ENCODE results near the gene DPY19L3.
"Not testable (repeated sequence)": the region's sequence is repeated elsewhere in the genome, so short reads cannot be mapped to it uniquely, and the experiment has no call there.

Gene DPY19L3

DNA sequence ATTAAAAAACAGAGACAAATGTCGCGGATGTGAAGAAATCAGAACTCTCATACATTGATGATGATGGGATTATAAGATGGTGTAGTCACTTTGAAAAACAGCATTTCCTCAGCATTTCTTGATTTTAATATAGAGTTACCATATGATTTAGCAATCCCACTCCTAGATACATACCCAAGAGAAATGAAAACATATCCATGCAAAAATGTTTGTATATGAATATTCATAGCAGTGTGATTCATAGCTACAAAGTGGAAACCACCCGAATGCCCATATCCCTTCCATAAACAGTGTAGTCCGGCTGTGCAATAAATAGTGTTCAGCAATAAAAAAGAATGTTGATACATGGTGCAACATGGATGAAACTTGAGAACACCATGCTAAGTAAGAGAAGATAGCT, 44.6 kb downstream of the DPY19L3 start:
- DNase-seq = no peak

DNA sequence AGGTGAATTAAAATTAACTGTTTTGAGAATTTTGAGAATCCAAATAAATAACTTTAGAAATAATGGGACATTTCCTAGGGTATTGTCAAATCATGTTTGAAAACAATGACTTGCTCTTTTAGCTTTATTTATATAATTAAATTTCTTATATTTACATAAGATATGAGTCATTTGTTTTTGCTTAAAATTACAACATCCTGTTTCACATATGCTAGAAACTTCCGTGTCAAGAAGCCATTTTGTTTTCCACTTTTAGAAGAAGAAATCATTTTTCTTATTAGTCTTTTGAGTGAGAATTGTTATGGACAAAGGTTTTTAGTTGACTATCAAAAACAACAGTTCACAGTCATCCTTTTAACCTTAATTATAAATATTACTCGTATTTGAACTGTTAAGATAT, 48.2 kb downstream of the DPY19L3 start:
- no peak for DNase-seq

DNA sequence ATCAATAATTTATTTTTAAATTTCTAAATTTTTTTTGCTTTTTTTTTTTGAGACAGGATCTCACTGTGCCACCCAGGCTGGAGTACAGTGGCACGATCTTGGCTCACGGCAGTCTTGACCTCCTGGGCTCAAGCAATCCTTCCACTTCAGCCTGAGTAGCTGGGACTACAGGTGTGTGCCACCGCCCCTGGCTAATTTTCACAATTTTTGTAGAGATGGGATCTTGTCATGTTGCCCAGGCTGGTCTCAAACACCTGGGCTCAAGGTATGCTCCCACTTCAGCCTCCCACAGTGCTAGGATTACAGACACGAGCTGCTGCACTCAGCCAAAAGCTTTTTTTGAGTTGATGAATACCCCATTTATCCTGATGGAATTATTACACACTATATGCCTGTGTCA, 50.8 kb downstream of the DPY19L3 start:
- no peak for DNase-seq

DNA sequence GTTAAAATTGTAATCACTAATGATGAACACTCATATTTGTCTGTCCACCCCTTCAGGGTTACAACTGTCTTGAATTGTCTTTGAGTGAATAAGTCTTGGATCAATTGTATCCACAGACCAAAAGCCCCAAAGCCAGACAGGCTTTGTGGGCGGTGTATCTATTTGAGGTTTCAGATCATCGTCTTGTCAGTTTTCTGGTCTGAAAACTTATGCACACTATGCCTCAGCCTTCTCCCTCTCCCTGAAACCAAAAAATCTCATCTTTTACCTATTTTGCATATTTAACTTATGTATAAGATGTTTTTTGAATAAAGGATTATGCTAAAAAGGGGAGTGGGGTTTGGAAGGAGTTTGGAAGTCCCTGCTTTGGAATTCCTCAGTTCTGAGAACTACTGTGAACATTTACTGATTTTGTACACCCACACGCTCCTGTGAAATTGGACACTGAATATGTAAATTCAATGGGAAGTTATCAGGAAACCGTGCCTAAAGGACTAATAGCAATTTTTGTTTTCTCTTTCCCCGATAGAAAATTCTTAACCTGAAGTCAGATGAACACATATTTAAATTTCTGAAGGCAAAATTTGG, 52.1 kb downstream of the DPY19L3 start:
- DNase-seq = no peak

DNA sequence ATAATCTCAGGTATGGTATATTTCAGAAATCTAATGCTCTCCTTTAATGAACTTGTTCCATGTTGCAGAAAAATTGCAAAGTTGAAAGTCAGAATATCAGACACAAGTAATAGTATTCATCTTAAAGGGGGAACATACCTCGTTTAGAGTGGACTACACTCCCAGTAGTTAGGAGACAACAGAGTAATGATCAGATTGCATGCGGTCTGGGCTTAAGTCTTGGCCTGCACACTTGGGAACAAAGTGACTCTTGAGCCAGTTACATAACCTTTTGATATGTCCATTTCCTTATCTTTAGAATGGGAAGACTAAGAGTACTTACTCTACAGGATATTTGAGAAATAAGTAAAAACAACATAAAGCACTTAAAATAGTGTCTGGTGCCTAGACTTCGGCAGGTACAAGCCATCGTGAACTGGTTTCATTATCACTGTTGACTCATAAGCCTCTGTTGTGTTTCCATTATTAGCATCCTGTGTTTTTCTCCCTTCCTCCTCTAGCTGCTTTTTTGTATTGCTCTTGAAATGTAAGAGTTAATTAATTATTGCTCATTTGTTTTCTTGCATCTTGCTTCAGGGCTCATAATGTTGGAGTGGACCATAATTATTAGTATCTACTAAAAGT, 53.0 kb downstream of the DPY19L3 start:
- DNase-seq = no peak

DNA sequence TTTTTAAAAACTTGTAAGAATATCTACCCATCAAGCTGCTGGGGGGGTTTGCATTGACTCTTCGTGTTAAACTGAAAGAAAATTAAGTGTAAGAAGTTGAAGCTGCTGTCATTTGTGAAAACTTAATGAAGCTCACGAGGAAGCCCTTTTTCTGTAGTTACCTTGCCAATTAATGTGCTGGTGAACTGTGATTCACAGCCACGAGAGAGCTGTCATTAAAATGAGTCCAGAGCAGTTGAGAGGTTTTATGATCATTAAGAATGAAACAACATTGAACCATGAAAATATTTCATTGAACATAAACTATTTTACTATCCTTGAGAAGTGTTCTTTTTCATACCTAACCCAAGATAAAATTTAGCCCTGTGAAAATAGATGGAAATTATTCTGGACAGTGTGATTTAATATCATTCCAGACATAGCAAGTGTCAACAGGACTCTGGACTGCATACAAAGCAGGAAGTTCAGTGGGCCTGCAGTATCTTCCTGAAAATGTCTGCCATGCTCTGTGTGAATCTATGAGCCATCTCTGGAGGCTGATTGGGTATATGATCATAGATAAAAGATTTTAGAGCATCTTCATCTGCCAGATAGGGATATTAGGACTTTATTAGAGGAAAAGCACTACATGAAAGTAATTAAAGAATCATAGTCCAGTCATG, 53.8 kb downstream of the DPY19L3 start:
- no peak for DNase-seq

DNA sequence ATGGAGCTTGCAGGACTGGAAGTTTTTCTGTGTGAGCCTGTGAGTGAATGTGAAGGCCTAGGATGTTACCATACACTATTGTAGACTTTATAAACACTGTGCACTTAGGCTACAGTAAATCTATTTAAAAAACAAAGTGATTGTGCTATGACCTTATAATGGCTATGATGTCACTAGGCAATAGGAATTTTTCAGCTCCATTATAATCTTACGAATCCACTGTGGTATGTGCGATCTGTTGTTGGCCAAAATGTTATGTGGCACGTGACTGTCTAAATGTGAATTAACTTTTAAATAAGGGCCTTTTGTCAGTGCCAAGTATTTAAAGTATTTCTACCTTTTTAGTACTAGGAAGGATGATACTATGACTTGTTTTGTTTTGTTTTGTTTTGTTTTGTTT, 54.9 kb downstream of the DPY19L3 start:
- DNase-seq = no peak

DNA sequence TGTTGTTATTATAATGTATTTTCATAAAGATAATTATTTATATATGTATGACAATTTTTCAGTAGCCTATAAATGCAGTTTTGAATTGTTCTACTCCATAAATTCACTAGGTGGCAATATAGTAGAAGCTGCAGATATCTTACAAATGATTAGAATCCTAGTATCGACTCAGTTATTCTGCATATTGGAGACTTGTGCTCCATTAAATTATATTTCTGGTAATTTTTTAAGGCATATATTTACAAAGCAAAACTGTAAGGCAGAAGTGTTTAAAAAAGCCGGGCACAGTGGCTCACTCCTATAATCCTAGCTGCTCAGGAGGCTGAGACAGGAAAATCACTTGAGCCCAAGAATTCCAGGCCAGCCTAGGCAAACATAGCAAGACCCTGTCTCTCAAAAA, 58.7 kb downstream of the DPY19L3 start:
- DNase-seq = no peak

DNA sequence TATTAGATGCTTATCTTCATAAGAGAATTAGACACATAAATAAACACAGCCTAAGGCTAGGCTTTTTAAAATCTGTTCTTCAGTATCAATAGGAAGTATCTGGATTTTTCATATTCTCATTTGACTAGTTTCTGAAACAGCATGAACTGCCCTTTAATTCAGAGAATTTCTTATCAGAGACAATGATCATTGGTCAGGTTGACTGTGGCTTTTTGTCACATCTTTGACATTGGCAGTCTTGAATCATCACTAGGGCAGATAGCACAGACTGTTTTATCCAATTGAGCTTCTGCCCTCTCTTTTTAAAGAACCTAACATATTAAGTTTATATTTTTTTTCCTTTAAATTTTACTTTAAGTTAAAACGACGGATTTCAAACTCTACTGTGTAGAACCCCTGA, 59.6 kb downstream of the DPY19L3 start:
- no peak for DNase-seq

DNA sequence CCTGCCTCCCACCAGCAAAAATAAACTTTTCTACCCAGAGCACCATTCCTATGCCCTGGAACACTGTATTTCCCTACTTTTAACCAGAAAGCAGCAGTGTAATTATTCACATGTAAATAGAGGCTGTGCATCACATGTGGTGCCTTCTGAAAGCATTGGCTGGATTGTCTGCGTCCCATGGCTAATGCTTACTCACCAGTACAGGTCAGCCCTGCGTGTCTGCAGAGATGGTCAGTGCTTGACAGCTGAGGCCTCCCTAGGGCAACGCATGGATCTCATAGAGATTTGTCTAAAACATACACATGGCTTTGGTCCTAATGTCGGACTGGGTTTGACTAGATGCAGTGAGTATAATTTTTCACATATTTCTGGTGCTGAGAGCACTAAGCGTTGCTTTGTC, 64.2 kb downstream of the DPY19L3 start:
- DNase-seq = no peak

DNA sequence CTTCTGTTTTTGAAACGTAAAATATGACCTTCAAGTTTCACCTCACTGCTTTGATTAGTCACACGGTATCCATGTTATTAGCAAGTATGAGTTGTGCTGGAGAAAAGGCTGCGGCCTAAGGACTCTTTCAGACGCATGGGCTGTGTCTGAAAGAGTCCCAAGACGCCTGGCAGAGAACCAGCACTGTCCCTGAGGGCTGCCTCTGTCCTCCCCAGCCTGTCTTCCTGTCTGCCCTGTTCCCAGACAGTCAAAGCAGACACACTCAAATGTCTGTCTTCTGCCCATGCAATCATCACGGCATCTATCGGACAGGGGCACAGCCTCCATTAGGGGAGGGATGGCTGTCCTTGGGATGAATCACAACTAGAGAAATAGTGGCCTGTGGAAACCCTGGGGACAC, 65.5 kb downstream of the DPY19L3 start:
- peak; percentile 81 for DNase-seq

DNA sequence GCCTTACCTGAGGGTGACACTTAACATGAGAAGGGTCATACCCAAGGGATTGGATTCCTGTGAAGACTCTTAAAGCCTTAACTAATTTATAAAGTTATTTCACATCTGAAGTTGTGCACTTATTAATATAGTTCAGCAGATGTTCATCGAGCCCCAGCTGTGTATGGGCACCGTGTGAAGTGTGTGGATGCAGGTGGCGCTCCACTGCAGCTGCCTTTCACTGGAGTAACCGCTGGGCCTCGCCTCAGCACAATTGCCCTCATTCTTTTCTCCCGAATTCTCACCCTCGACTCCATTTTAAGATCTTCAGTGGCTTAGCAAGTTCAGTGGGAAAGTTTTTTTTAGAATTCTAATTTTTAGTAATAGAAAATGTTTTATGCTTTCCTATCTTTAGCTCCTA, 66.2 kb downstream of the DPY19L3 start:
- peak; percentile 73 for DNase-seq

DNA sequence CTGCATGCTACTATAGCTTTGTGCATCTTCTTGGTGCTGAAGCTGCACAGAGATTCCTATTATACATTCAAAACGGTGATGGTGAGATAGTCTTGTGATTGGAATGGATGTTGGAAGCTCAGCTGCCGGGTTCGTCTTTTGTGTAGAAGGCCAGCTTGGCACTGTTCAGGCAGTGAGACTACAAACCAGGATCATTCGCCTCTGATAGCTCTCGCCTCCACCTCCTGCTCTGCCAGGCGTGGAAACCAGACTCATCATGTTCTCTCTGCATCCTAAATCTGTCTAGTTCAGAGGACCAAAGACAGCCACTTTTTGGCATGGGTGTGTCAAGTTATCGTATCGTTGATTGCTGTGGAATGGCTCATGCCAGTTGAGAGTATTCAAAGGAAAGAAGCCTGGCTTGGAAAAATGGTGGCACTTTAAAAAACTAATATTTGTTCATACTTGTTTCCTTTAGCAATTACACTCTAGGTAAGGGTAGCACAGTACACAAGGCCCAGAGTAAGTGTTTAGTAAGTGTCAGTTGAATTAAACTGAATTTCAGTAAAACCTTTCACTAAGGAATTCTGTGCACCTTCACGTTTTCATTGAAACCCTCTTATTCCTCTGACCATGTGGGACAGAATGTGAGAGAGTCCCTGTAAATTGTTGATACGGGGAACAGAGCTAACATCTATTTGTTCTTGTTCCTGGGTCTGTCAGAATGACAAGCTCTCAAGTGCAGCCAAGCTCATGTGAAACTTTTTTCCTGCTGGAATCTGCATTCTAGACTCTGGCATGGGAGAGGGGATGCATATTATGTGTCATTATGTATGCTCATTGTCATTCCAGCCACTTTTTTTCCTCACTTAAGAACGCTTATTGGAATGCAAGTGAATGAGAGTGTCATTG, 69.8 kb downstream of the DPY19L3 start:
- no peak for DNase-seq

DNA sequence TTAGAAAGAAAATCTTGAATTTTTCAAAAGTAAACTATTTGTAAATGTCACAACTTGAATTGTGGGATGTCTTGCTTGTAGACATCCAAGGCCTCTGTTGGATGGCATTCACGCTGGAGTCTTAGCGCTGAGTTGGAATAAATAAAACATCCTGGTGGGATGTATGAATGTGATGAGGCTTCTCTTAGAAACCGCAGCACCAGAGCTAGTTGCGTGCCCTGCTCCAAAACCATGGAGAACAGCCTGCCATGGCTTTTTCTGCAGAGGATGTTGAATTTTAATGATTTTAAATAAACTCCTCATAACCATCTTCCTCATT, 70.4 kb downstream of the DPY19L3 start:
- no peak for DNase-seq

DNA sequence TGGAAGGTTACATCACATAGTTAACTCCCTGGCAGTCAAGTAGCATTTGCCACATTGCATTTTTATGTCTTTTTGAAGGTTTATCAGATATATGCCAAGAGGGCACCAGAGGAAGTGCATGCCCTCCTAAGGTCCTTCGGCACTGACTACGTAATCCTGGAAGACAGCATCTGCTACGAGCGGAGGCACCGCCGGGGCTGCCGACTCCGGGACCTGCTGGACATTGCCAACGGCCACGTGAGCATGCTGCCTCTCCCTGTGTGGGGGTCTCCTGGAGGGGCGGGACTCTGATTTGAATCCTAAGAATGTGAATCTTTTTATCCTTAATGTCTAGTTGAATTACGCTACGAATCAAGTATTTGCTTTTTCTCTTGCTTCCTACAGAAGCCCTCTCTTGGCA, 74.8 kb downstream of the DPY19L3 start:
- no peak for DNase-seq

DNA sequence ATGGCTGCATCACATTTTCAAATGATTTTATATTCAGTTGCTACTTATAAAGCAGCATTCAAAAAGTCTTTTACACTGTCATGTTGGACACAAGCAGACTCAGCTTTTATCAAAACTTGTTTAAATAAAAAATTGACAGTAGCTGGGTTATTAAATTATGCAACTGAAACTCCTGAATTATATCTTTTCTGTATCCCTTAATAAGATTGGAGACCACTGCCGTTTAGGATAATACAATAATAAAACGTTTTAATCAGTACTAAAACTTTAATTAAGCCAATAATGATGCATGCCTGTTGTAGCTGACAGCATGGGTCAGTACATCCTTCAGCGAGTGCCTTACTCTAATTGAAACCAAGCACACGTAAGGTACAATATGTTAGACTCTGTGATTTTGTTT, 78.0 kb downstream of the DPY19L3 start:
- DNase-seq = no peak

DNA sequence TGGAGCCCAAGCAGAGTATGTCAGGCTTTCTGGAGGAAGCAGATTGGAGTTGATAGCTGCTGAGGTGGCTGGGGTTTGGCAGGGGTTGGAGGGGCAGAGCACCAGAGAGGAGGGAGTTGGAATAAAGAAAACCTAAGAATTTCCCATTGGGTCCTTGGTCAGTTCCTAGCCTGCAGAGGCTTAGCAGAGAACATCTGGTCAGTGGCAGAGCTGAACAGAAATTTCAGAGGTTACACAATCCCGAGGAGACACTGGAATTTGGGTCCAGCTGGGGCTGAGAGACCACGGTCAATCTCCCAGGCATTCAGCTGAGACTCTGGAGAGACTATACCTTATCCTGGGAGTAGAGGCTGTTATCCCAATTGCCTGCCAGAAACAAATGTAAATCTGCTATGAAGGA, 84.4 kb downstream of the DPY19L3 start:
- no peak for DNase-seq

DNA sequence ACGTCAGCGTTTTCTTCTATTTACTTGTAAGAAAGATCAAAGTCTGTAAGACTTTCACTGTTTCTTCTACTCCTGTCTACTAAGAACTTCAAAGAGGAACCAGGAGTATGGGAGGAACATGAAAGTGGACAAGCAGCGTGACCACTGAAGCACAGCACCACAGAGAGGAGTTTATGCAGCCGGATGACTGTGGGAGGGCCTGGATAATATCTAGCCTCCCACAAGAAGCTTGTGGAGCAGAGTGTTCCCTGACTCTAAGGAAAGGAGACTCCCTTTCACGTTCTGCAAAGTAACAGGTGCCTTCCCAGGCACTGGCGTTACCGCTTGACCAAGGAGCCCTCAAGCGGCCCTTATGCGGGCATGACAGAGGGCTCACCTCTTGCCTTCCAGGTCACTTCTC, 91.8 kb downstream of the DPY19L3 start:
- no peak for DNase-seq

DNA sequence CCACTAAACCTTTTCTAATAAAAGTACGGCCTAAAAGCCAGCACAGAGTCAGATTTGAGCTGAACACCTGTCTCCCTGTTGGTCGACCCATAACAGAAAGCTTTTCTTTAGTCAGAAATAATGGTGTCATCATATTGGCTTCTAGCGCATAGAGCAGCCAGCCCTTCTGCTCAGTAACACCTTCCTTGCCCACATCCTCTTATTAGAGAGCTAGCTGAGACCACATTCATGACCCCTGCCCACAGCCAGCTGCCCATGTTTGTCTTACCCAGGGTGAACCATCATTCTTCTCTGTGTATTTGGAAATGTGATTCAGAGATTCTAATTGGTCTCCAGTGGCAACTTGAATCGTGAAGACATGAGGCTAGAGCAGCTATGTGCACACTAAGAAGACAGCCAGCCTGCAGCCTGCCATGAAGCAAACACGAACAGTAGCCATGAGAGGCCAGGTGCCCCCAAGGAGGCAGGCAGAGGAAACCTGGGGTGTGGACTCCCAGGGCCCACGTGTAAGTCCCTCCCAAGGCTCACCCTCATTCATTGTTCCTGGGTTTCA, 93.2 kb downstream of the DPY19L3 start:
- no peak for DNase-seq

DNA sequence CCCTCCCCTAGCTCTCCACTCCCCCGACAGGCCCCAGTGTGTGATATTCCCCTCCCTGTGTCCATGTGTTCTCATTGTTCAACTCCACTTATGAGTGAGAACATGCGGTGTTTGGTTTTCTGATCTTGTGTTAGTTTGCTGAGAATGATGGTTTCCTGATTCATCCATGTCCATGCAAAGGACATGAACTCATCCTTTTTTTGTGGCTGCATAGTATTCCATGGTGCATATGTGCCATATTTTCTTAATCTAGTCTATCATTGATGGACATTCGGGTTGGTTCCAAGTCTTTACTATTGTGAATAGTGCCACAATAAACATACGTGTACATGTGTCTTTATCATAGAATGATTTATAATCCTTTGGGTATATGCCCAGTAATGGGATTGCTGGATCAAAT, 106.9 kb downstream of the DPY19L3 start:
- not testable (repeated sequence) for DNase-seq

DNA sequence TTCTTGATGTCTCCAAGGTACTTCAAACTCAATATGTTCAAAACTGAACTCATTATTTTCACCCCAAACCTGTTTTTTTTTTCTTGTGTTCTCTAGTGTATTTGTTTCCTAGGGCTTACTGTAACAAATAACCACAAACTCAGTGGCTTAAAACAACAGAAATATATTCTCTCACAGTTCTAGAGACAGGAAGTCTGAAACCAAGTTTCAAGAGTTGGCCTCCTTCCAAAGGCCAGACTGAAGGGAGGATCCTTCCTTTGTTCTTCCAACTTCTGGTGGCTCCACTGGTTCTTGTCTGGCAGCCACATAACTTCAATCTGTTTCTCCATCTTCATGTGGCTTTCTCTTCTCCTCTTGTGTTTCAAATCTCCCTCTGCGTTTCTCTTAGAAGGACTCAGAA, 113.5 kb downstream of the DPY19L3 start:
- no peak for DNase-seq

DNA sequence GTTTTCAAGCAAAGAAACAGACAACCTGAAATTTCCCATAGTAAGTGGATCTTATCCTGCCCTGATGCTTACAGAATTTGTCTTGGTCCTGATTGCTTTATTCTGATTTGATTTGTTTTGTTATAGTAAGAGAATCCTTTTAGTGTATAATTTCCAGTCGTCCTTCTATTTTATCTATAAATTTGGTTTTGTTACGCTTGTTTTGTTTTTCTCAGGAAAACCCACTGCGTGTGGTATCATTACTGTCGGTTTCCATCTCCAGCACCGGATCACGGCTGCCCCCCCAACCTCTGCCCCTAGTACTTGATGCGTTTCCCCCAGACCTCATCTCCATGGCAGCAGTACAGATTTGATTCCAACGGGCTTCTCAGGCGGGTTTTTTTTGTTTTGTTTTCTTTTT, 117.4 kb downstream of the DPY19L3 start:
- DNase-seq = no peak

DNA sequence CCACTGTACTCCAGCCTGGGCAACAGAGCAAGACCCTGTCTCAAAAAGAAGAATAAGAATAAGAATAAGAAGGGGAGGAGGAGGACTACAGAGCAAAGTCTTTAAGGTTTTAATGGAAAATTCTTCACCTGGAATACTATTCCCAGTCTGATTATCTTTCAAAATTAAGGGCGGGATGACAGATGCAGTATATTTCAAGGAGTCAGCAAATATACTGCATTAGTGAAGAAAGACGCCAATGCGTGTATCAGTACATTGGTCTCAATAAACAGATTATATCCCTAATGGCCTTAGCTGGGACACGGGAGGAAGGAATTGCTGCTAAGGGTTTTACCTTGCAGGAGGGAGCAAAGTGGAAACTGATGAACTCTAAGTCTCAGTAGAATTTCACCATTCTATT, 121.3 kb downstream of the DPY19L3 start:
- DNase-seq = no peak

DNA sequence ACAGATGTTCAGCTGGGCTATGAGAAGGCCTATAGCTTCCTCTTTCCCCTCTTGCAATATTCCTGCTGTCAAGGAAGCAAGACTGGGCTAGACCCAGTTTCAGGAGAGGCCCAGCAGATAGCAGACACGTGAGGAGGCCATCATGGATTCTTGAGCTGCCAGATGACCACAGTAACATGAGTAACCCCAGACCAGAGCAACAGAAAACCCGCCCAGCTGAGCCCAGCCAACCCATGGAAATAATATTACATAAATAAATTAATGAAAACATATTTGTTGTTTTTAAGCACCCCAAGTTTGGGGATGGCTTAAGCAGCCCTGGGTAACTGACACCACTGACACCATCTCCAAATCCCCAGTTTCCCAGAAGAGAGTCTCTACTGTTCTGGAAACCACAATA, 125.2 kb downstream of the DPY19L3 start:
- no peak for DNase-seq
